Activated T-helper 2 cell treated with anti-CD3 and anti-CD28 coated beads, Interferon-gamma antibody, Interleukin-2, Interleukin-4, amounts not matched to agents 10 μg/mL and 5 μg/mL and 100 μg/mL, durations not matched to agents 14 hours and 24 hours and 36 hours (primary cell): ENCODE measurements around the gene RPS6KA2. TPM values are rescaled to one million over a fixed set of nuclear protein-coding genes. Genes with fewer than 3 reads are reported as not detected.
A peak's percentile ranks its signal among the peaks of the same experiment; 100 is the strongest.

Experiments
- DNase-seq: peaks from one replicate; pipeline ENCODE4 v3.0.0; 2021; ENCODE audit warnings: low spot score
- H3K27ac Mint-ChIP-seq: one replicate; pipeline ENCODE4 v1.8.0; 2021; ENCODE audit warnings: mixed read lengths
- H3K27me3 Mint-ChIP-seq: one replicate; pipeline ENCODE4 v1.8.0; 2021; ENCODE audit warnings: low read depth, mixed read lengths
- H3K36me3 Mint-ChIP-seq: one replicate; pipeline ENCODE4 v1.8.0; 2021; ENCODE audit warnings: low read depth, mixed read lengths
- H3K4me1 Mint-ChIP-seq: one replicate; pipeline ENCODE4 v1.8.0; 2021; ENCODE audit warnings: low read depth, mixed read lengths
- H3K4me3 Mint-ChIP-seq: one replicate; pipeline ENCODE4 v1.8.0; 2021; ENCODE audit warnings: low read depth, mild to moderate bottlenecking, moderate library complexity, mixed read lengths
- H3K9me3 Mint-ChIP-seq: one replicate; pipeline ENCODE4 v1.8.0; 2021; ENCODE audit warnings: mixed read lengths
- intact Hi-C: fragments of 100-400 bp; cut with micrococcal nuclease; formaldehyde crosslinking; loops from one replicate; pipeline ENCODE4 v1.15.1; 2023
- total RNA-seq: library from RNA; stranded (reverse); gene quantifications from 2 replicates; pipeline ENCODE4 v1.2.3, GENCODE V29; 2022

The RPS6KA2 gene
- total RNA-seq, 1 donor from 2014 or later, result 2.1 TPM

- Mint-ChIP-seq H3K27ac (no peak overlapping the region), H3K4me3 (no peak overlapping the region), H3K4me1 (no peaks in the 10 kb centered on the region), H3K36me3 (no peaks in the 10 kb centered on the region), H3K27me3 (peaks cover 1% of the 10 kb centered on the region), H3K9me3 (no peaks in the 10 kb centered on the region)
- no peak for DNase-seq
- intact Hi-C loops, result no loop called here
Measured at GRCh38 chr6:166430269-166430668, 196.8 kb downstream of the RPS6KA2 start.

GRCh38 chr6:166424431-166424830, 202.6 kb downstream of the RPS6KA2 start:
- Mint-ChIP-seq H3K4me1 (peaks cover 18% of the 10 kb centered on the region), H3K27ac (no peak overlapping the region), H3K9me3 (no peaks in the 10 kb centered on the region), H3K4me3 (no peak overlapping the region), H3K27me3 (peaks cover 2% of the 10 kb centered on the region), H3K36me3 (no peaks in the 10 kb centered on the region)
- no peak for DNase-seq
- intact Hi-C loops, result no loop called here

GRCh38 chr6:166423781-166424180, 203.3 kb downstream of the RPS6KA2 start:
- intact Hi-C loops, result no loop called here
- Mint-ChIP-seq H3K27me3 (peaks cover 2% of the 10 kb centered on the region), H3K4me1 (peaks cover 24% of the 10 kb centered on the region), H3K9me3 (no peaks in the 10 kb centered on the region), H3K27ac (no peak overlapping the region), H3K4me3 (no peak overlapping the region), H3K36me3 (no peaks in the 10 kb centered on the region)
- no peak for DNase-seq

GRCh38 chr6:166423051-166423745, 203.9 kb downstream of the RPS6KA2 start:
- Mint-ChIP-seq H3K9me3 (no peaks in the 10 kb centered on the region), H3K36me3 (no peaks in the 10 kb centered on the region), H3K27ac (no peak overlapping the region), H3K4me1 (peaks cover 30% of the 10 kb centered on the region), H3K27me3 (peaks cover 2% of the 10 kb centered on the region), H3K4me3 (no peak overlapping the region)
- DNase-seq, result no peak
- intact Hi-C loops, result no loop called here

GRCh38 chr6:166422201-166422940, 204.7 kb downstream of the RPS6KA2 start:
- intact Hi-C loops, result no loop called here
- H3K4me1 Mint-ChIP-seq, result peaks cover 37% of the 10 kb centered on the region
- DNase-seq, result no peak
- no peaks in the 10 kb centered on the region for H3K9me3 Mint-ChIP-seq
- no peak overlapping the region for H3K4me3 Mint-ChIP-seq
- peaks cover 2% of the 10 kb centered on the region for H3K27me3 Mint-ChIP-seq
- no peaks in the 10 kb centered on the region for H3K36me3 Mint-ChIP-seq
- no peak overlapping the region for H3K27ac Mint-ChIP-seq

GRCh38 chr6:166420351-166420750, 206.7 kb downstream of the RPS6KA2 start:
- no peak for DNase-seq
- intact Hi-C loops, result no loop called here
- Mint-ChIP-seq H3K9me3 (peaks cover 17% of the 10 kb centered on the region), H3K4me3 (no peak overlapping the region), H3K27me3 (peaks cover 2% of the 10 kb centered on the region), H3K36me3 (peaks cover 17% of the 10 kb centered on the region), H3K27ac (no peak overlapping the region), H3K4me1 (peaks cover 57% of the 10 kb centered on the region)

- H3K4me1 Mint-ChIP-seq, result peaks cover 62% of the 10 kb centered on the region
- DNase-seq, result no peak
- H3K4me3 Mint-ChIP-seq, result no peak overlapping the region
- intact Hi-C loops, result no loop called here
- peaks cover 18% of the 10 kb centered on the region for H3K9me3 Mint-ChIP-seq
- H3K27me3 Mint-ChIP-seq, result no peaks in the 10 kb centered on the region
- H3K36me3 Mint-ChIP-seq, result peaks cover 20% of the 10 kb centered on the region
- no peak overlapping the region for H3K27ac Mint-ChIP-seq
Measured at GRCh38 chr6:166419717-166420116, 207.3 kb downstream of the RPS6KA2 start.

- Mint-ChIP-seq H3K36me3 (peaks cover 20% of the 10 kb centered on the region), H3K4me3 (no peak overlapping the region), H3K27me3 (no peaks in the 10 kb centered on the region), H3K4me1 (peaks cover 66% of the 10 kb centered on the region), H3K27ac (no peak overlapping the region), H3K9me3 (peaks cover 18% of the 10 kb centered on the region)
- peak; percentile 46 for DNase-seq
- intact Hi-C loops, result no loop called here
Measured at GRCh38 chr6:166419286-166419685, 207.8 kb downstream of the RPS6KA2 start.

- H3K4me3 Mint-ChIP-seq, result no peak overlapping the region
- peaks cover 67% of the 10 kb centered on the region for H3K4me1 Mint-ChIP-seq
- intact Hi-C loops, result no loop called here
- no peak for DNase-seq
- peaks cover 20% of the 10 kb centered on the region for H3K36me3 Mint-ChIP-seq
- peaks cover 18% of the 10 kb centered on the region for H3K9me3 Mint-ChIP-seq
- H3K27ac Mint-ChIP-seq, result no peak overlapping the region
- H3K27me3 Mint-ChIP-seq, result no peaks in the 10 kb centered on the region
Measured at GRCh38 chr6:166418691-166419143, 208.3 kb downstream of the RPS6KA2 start.

- peak overlapping the region; percentile 60 for H3K27ac Mint-ChIP-seq
- peaks cover 20% of the 10 kb centered on the region for H3K36me3 Mint-ChIP-seq
- H3K4me1 Mint-ChIP-seq, result peaks cover 67% of the 10 kb centered on the region
- no peak overlapping the region for H3K4me3 Mint-ChIP-seq
- DNase-seq, result peak; percentile 36
- H3K9me3 Mint-ChIP-seq, result peaks cover 18% of the 10 kb centered on the region
- no peaks in the 10 kb centered on the region for H3K27me3 Mint-ChIP-seq
- intact Hi-C loops, result loop anchor here (1.0 kb wide), 1 partner anchor 71 kb away; no protein-coding TSS in a partner anchor
Measured at GRCh38 chr6:166417285-166417691, 209.8 kb downstream of the RPS6KA2 start.

- peak overlapping the region; percentile 48 for H3K27ac Mint-ChIP-seq
- peaks cover 75% of the 10 kb centered on the region for H3K4me1 Mint-ChIP-seq
- peaks cover 18% of the 10 kb centered on the region for H3K9me3 Mint-ChIP-seq
- intact Hi-C loops, result no loop called here
- no peaks in the 10 kb centered on the region for H3K27me3 Mint-ChIP-seq
- peaks cover 20% of the 10 kb centered on the region for H3K36me3 Mint-ChIP-seq
- H3K4me3 Mint-ChIP-seq, result peak overlapping the region; percentile 33
- no peak for DNase-seq
Measured at GRCh38 chr6:166415833-166416347, 211.2 kb downstream of the RPS6KA2 start.

GRCh38 chr6:166415306-166415705, 211.7 kb downstream of the RPS6KA2 start:
- peak; percentile 28 for DNase-seq
- Mint-ChIP-seq H3K4me3 (no peak overlapping the region), H3K27ac (peak overlapping the region; percentile 22), H3K9me3 (peaks cover 18% of the 10 kb centered on the region), H3K27me3 (no peaks in the 10 kb centered on the region), H3K4me1 (peaks cover 73% of the 10 kb centered on the region), H3K36me3 (peaks cover 20% of the 10 kb centered on the region)
- intact Hi-C loops, result no loop called here

GRCh38 chr6:166413491-166413951, 213.5 kb downstream of the RPS6KA2 start:
- DNase-seq, result no peak
- peaks cover 1% of the 10 kb centered on the region for H3K27me3 Mint-ChIP-seq
- peaks cover 55% of the 10 kb centered on the region for H3K4me1 Mint-ChIP-seq
- intact Hi-C loops, result no loop called here
- peaks cover 20% of the 10 kb centered on the region for H3K36me3 Mint-ChIP-seq
- no peak overlapping the region for H3K4me3 Mint-ChIP-seq
- peaks cover 18% of the 10 kb centered on the region for H3K9me3 Mint-ChIP-seq
- H3K27ac Mint-ChIP-seq, result no peak overlapping the region
